K562 (cell line): ENCODE data around the gene KLHL22. TPM values are rescaled to one million over a fixed set of nuclear protein-coding genes. Genes with fewer than 3 reads are reported as not detected.

Source experiments
- BCLAF1 ChIP-seq, 2 experiments: fragments of 450-650 bp in 1 of 2; IDR thresholded peaks; 2 replicates each; pipeline ENCODE4 v1.6.1; 2011 to 2017; ENCODE audit warnings: low read depth in 2 of 2, antibody characterized with exemption in 1 of 2, borderline replicate concordance in 1 of 2, low read length in 1 of 2, mild to moderate bottlenecking in 1 of 2, mixed read lengths in 1 of 2; ENCODE audit not compliant: control insufficient read depth in 1 of 2
- CCAR2 ChIP-seq: fragments of 200-400 bp; formaldehyde crosslinking; IDR thresholded peaks from 2 replicates; pipeline ENCODE4 v1.6.1; 2017; ENCODE audit warnings: mild to moderate bottlenecking, low read depth, low read length
- ETV1 ChIP-seq: fragments of 450-650 bp; conservative IDR thresholded peaks from 2 replicates; pipeline ENCODE4 v1.6.1; 2016; ENCODE audit warnings: missing genetic modification characterization, control low read depth, low read depth, missing compliant biosample characterization
- FOXJ2 ChIP-seq: fragments of 200-800 bp; sonication (Bioruptor generic); IDR thresholded peaks from 2 replicates; pipeline ENCODE4 v1.6.1; 2016; ENCODE audit warnings: missing genetic modification characterization, missing compliant biosample characterization
- FOXO4 ChIP-seq: fragments of 450-650 bp; formaldehyde crosslinking; IDR thresholded peaks from 2 replicates; pipeline ENCODE4 v1.4.0; 2020; ENCODE audit warnings: mild to moderate bottlenecking, moderate library complexity
- IRF9 ChIP-seq: fragments of 450-650 bp; IDR thresholded peaks from 2 replicates; pipeline ENCODE4 v1.6.1; 2016; ENCODE audit warnings: missing biosample characterization, missing genetic modification characterization
- LARP7 ChIP-seq: fragments of 450-650 bp; IDR thresholded peaks from 2 replicates; pipeline ENCODE4 v1.6.1; 2016
- MED1 ChIP-seq: sonication (generic); formaldehyde crosslinking; IDR thresholded peaks from 2 replicates; pipeline ENCODE4 v1.8.1; 2023; ENCODE audit warnings: missing genetic modification reagents, borderline replicate concordance
- PCBP2 ChIP-seq: fragments of 200-400 bp; formaldehyde crosslinking; IDR thresholded peaks from 2 replicates; pipeline ENCODE4 v1.6.1; 2018; ENCODE audit warnings: low read length, low read depth, mild to moderate bottlenecking, moderate library complexity; ENCODE audit not compliant: poor library complexity, severe bottlenecking
- PYGO2 ChIP-seq: fragments of 450-650 bp; IDR thresholded peaks from 2 replicates; pipeline ENCODE4 v1.6.1; 2016; ENCODE audit warnings: mild to moderate bottlenecking, missing genetic modification characterization, moderate library complexity, missing compliant biosample characterization
- SMAD1 ChIP-seq: fragments of 150-350 bp; IDR thresholded peaks from 2 replicates; pipeline ENCODE4 v1.6.1; 2014; ENCODE audit warnings: low read length, low read depth; ENCODE audit not compliant: partially characterized antibody
- SRSF9 ChIP-seq: fragments of 200-400 bp; formaldehyde crosslinking; IDR thresholded peaks from 2 replicates; pipeline ENCODE4 v1.6.1; 2017; ENCODE audit warnings: low read depth, low read length, borderline replicate concordance
- STAG1 ChIP-seq: sonication (generic); formaldehyde crosslinking; IDR thresholded peaks from 2 replicates; pipeline ENCODE4 v1.5.0; 2020; ENCODE audit warnings: missing genetic modification reagents, borderline replicate concordance
- U2AF2 ChIP-seq: fragments of 200-400 bp; formaldehyde crosslinking; optimal IDR thresholded peaks from 2 replicates; pipeline ENCODE3; 2017; ENCODE audit warnings: low read depth, mild to moderate bottlenecking, low read length
- UBTF ChIP-seq, 2 experiments: IDR thresholded peaks; 2 replicates each; pipeline ENCODE4 v1.6.1; 2012; ENCODE audit warnings: improper control_type of control experiment in 2 of 2, low read depth in 2 of 2, low read length in 2 of 2, borderline replicate concordance in 1 of 2
- ZBTB9 ChIP-seq: fragments of 450-650 bp; formaldehyde crosslinking; IDR thresholded peaks from 2 replicates; pipeline ENCODE4 v1.4.0; 2020; ENCODE audit warnings: mild to moderate bottlenecking, moderate library complexity
- ZNF75A ChIP-seq: fragments of 450-650 bp; formaldehyde crosslinking; IDR thresholded peaks from 2 replicates; pipeline ENCODE4 v1.4.0; 2020; ENCODE audit warnings: mild to moderate bottlenecking
- polyA plus RNA-seq, 8 experiments: library from polyadenylated mRNA; depleted of rRNA in 4 of 8; stranded (reverse) in 5 of 8; unstranded in 3 of 8; fragments of >200 nt; fragmentation: Nextera tagmentation in 2 of 8; fragmentation: Illumina TruSeq in 1 of 8; extraction: Ambion mirVana in 2 of 8; extraction: Trizol in 1 of 8; gene quantifications; 2 replicates each; pipeline versions ENCODE4 v1.2.1 to v1.2.3, GENCODE V29; 2011 to 2014; ENCODE audit warnings: inconsistent platforms in 1 of 8, missing spikeins in 1 of 8
- total RNA-seq, 7 experiments: library from RNA; depleted of rRNA in 6 of 7; stranded (reverse); fragments of >200 nt in 6 of 7; fragmentation: Illumina TruSeq in 2 of 7; extraction: Trizol in 2 of 7; gene quantifications; 2 replicates each; pipeline versions ENCODE4 v1.2.1 to v1.2.3, GENCODE V29; 2011 to 2021; ENCODE audit warnings: low replicate concordance in 1 of 7

The KLHL22 gene
- total and polyA plus RNA-seq, 9 of the 15 experiments (the other 6 are each of a cell fraction or from before 2014, with no cell fraction given) = 1.3 to 25.6 (median 15.2) TPM

- no peak for TF ChIP-seq BCLAF1 (IDR thresholded peaks at IDR 0.05; ENCODE audit: borderline replicate concordance in 1 of 2, control insufficient read depth in 1 of 2, low read depth in 2 of 2, low read length in 1 of 2)
- TF ChIP-seq STAG1 (CRISPR knock-in tag) = no peak
- no peak for TF ChIP-seq FOXJ2 (tag)
- no peak for TF ChIP-seq ETV1 (tag)
- TF ChIP-seq UBTF (IDR thresholded peaks at IDR 0.05; ENCODE audit: borderline replicate concordance in 1 of 2, low read depth in 2 of 2, low read length in 2 of 2) = peak in 1 of 2 experiments; percentile 84; a peak in 2 of 4 replicates
- TF ChIP-seq SMAD1 = peak; percentile 12
- TF ChIP-seq CCAR2 = 0 out of 2 replicates have a peak, but pooled peaks have one; percentile 90
- TF ChIP-seq LARP7 = no peak
- no peak for TF ChIP-seq FOXO4
- TF ChIP-seq IRF9 (tag) = no peak
- no peak for TF ChIP-seq SRSF9
- TF ChIP-seq ZNF75A (CRISPR knock-in tag) = no peak
- peak; percentile 83 for TF ChIP-seq PCBP2
- TF ChIP-seq PYGO2 (tag) = no peak
- no peak for TF ChIP-seq ZBTB9
- TF ChIP-seq MED1 = no peak
- no peak for TF ChIP-seq U2AF2
These were observed 13.9 kb upstream of the KLHL22 start (continued) for GRCh38 chr22:20509344-20510047.
